ENCODE data around the gene MAP7D2.

GRCh38 chrX:20053537-20053936 is 63.2 kb downstream of the MAP7D2 start:
- TF ChIP-seq CTCF (conservative IDR thresholded peaks at IDR 0.05 in 1 of 2, IDR thresholded peaks at IDR 0.05 in 1 of 2; ENCODE audit: extremely low read depth in 1 of 2, insufficient read depth in 1 of 2, low read depth in 1 of 2, low read length in 2 of 2): no peak
- TF ChIP-seq EZH2 (IDR thresholded peaks at IDR 0.05; ENCODE audit: borderline replicate concordance, low read length): no peak

Measured in mammary epithelial cell (primary cell).